Gastroesophageal sphincter (tissue), 4 donors: ENCODE results near the gene HELZ2. TPM values are rescaled to one million over a fixed set of nuclear protein-coding genes. Genes with fewer than 3 reads are reported as not detected.

Experiments used
- ATAC-seq: fragments of 150-250 bp; one replicate; pipeline ENCODE4 v1.9.1; 2016; ENCODE audit warnings: mild to moderate bottlenecking, moderate library complexity
- H3K27ac ChIP-seq, 4 donors: fragments of 200-600 bp; sonication (generic) in 3 of 4; 1 replicate in 3 of 4; 2 replicates in 1 of 4; pipeline ENCODE4 v1.5.1; 2016 to 2019
- H3K27me3 ChIP-seq: fragments of 200-600 bp; sonication (generic); one replicate; pipeline ENCODE4 v1.5.1; 2019
- H3K36me3 ChIP-seq, 2 donors: fragments of 200-600 bp; sonication (generic); one replicate each; pipeline ENCODE4 v1.5.1; 2019; ENCODE audit warnings: control low read depth in 1 of 2
- H3K4me1 ChIP-seq, 3 donors: fragments of 200-600 bp; sonication (generic); 1 replicate in 2 of 3; 2 replicates in 1 of 3; pipeline ENCODE4 v1.5.1; 2016 to 2019; ENCODE audit warnings: control low read depth in 2 of 3
- H3K4me3 ChIP-seq, 2 donors: fragments of 200-600 bp; sonication (generic); one replicate each; pipeline ENCODE4 v1.5.1; 2019; ENCODE audit warnings: mild to moderate bottlenecking in 1 of 2, moderate library complexity in 1 of 2
- H3K9me3 ChIP-seq, 3 donors: fragments of 200-600 bp; sonication (generic); one replicate each; pipeline ENCODE4 v1.5.1; 2017 to 2019; ENCODE audit warnings: control low read depth in 2 of 3
- EP300 ChIP-seq: sonication (generic); formaldehyde crosslinking; IDR thresholded peaks from one replicate; pipeline ENCODE4 v1.6.1; 2017; ENCODE audit warnings: antibody characterized with exemption, mild to moderate bottlenecking
- POLR2A ChIP-seq, 2 donors: fragments of 450-650 bp; IDR thresholded peaks; one replicate each; pipeline ENCODE4 v1.6.1; 2017; ENCODE audit warnings: antibody characterized with exemption in 2 of 2, mild to moderate bottlenecking in 2 of 2, moderate library complexity in 1 of 2
- POLR2AphosphoS5 ChIP-seq: sonication (generic); formaldehyde crosslinking; IDR thresholded peaks from one replicate; pipeline ENCODE4 v1.6.1; 2017; ENCODE audit warnings: antibody characterized with exemption
- WGBS, 2 donors: methylation state at CpG; one replicate each; pipeline ENCODE4 v1.1.5; 2018; ENCODE audit warnings: low coverage in 1 of 2; 5-methylcytosine and 5-hydroxymethylcytosine counted together
- total RNA-seq, 4 donors: library from RNA; depleted of rRNA; stranded (reverse); fragments of >200 nt; gene quantifications; one replicate each; pipeline ENCODE4 v1.1.0, GENCODE V29; 2016
- TF ChIP-seq, protein P1 (sequence below), 4 experiments: fragments of 200-600 bp in 2 of 4; fragments of 450-650 bp in 2 of 4; sonication (generic) in 1 of 4; IDR thresholded peaks; one replicate each; pipeline ENCODE4 v1.5.1; 2017 to 2019; ENCODE audit warnings: antibody characterized with exemption in 4 of 4, mild to moderate bottlenecking in 2 of 4, moderate library complexity in 2 of 4

HELZ2 gene
- 10 to 100 TPM; 14.2 to 22.2 (median 20.2) TPM for total RNA-seq

GRCh38 chr20:63574156-63574828 is at the start of gene HELZ2:
Gene HELZ2 (minus strand): TSS chr20:63574239. CDS start chr20:63572385, 1,854 bp downstream.
- H3K27ac ChIP-seq: peak within 1 kb of the TSS; percentile 51 to 85 (median 82)
- peak within 1 kb of the TSS; percentile 83 to 91 for H3K4me3 ChIP-seq
- peaks cover 0 to 36% (median 0%) of the 10 kb centered on the region in 3 donors for H3K4me1 ChIP-seq
- no CpG with 5 or more reads among the region's 40 CpGs for WGBS, 2 donors
- TF ChIP-seq POLR2AphosphoS5 (peak; percentile 86), EP300 (no peak)
- TF ChIP-seq, protein P1, sequence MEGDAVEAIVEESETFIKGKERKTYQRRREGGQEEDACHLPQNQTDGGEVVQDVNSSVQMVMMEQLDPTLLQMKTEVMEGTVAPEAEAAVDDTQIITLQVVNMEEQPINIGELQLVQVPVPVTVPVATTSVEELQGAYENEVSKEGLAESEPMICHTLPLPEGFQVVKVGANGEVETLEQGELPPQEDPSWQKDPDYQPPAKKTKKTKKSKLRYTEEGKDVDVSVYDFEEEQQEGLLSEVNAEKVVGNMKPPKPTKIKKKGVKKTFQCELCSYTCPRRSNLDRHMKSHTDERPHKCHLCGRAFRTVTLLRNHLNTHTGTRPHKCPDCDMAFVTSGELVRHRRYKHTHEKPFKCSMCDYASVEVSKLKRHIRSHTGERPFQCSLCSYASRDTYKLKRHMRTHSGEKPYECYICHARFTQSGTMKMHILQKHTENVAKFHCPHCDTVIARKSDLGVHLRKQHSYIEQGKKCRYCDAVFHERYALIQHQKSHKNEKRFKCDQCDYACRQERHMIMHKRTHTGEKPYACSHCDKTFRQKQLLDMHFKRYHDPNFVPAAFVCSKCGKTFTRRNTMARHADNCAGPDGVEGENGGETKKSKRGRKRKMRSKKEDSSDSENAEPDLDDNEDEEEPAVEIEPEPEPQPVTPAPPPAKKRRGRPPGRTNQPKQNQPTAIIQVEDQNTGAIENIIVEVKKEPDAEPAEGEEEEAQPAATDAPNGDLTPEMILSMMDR (IDR thresholded peaks at IDR 0.05): no peak
- peak; percentile 86 for ATAC-seq
- peaks cover 16% of the 10 kb centered on the region for H3K27me3 ChIP-seq
- H3K36me3 ChIP-seq: peaks cover 0 to 11% of the 10 kb centered on the region in 2 donors
- H3K9me3 ChIP-seq: no peaks in the 10 kb centered on the region

DNA sequence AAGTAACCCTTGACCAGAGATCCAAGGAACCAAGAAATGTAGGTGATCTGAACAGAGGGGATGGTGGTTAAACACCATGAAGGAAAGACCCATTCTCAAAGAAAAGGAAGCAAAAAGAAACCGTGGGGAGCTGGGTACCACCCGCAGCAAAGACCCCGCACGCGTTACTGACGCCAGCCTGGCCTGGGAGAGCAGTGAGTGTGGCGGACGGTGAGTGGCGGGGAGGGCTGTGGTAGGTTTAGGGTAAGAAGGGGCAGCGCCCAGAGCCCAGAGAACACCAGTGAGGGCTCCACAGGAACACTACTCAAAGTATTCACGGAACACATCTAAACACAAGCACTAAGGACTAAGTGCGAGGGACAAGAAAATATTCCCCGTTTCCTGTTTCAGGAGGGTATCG is 48.7 kb upstream of the HELZ2 start:
- Histone ChIP-seq H3K36me3 (peaks cover 0 to 21% of the 10 kb centered on the region in 2 donors), H3K4me1 (peaks cover 0 to 23% (median 9%) of the 10 kb centered on the region in 3 donors), H3K27me3 (no peaks in the 10 kb centered on the region), H3K4me3 (no peak overlapping the region), H3K27ac (no peak overlapping the region), H3K9me3 (no peaks in the 10 kb centered on the region)
- ATAC-seq: no peak
- 93 to 95% methylated on average over 14 of the region's 14 CpGs for WGBS, 2 donors
- TF ChIP-seq, protein P1 (IDR thresholded peaks at IDR 0.05): no peak
- no peak for TF ChIP-seq EP300
- no peak for TF ChIP-seq POLR2A (IDR thresholded peaks at IDR 0.05)
- TF ChIP-seq POLR2AphosphoS5: no peak

GRCh38 chr20:63622096-63622495 is 48.1 kb upstream of the HELZ2 start:
- no peak overlapping the region for H3K4me3 ChIP-seq
- H3K4me1 ChIP-seq: peaks cover 0 to 19% (median 7%) of the 10 kb centered on the region in 3 donors
- TF ChIP-seq, protein P1 (IDR thresholded peaks at IDR 0.05): no peak
- TF ChIP-seq POLR2A (IDR thresholded peaks at IDR 0.05): no peak
- no peaks in the 10 kb centered on the region for H3K9me3 ChIP-seq
- no peak overlapping the region for H3K27ac ChIP-seq
- H3K27me3 ChIP-seq: no peaks in the 10 kb centered on the region
- WGBS, 2 donors: 89 to 94% methylated on average over 3 of the region's 4 CpGs
- no peak for ATAC-seq
- H3K36me3 ChIP-seq: peaks cover 0 to 27% of the 10 kb centered on the region in 2 donors

- Histone ChIP-seq H3K36me3 (peaks cover 0 to 38% of the 10 kb centered on the region in 2 donors), H3K9me3 (no peaks in the 10 kb centered on the region), H3K4me1 (peaks cover 0 to 17% (median 7%) of the 10 kb centered on the region in 3 donors), H3K4me3 (no peak overlapping the region), H3K27ac (no peak overlapping the region), H3K27me3 (no peaks in the 10 kb centered on the region)
- TF ChIP-seq POLR2AphosphoS5 (no peak), POLR2A (IDR thresholded peaks at IDR 0.05) (no peak), EP300 (no peak)
- TF ChIP-seq, protein P1 (IDR thresholded peaks at IDR 0.05): no peak
- ATAC-seq: no peak
- 83 to 85% methylated on average over 8 of the region's 8 CpGs for WGBS, 2 donors
Observed at GRCh38 chr20:63620991-63621390, 47.0 kb upstream of the HELZ2 start.

DNA sequence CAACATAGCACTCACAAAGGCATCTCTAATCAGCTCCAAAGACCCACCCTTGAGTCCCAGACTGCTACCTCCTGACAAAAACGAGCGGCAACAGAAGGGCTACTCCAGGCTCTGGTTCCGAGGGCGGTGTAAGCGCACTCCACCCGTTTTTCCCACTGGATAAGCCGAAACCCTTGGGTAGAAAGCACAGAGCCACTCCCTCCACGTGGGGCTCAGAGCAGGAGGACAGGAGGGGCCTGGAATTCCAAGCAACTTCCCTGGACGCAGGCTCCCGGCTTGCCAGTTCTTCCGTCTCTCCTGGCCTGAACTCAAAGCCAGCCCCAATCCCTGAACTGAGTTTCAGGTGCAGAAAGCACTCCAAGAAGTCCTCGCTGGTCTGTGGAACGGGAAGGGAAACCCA is 45.5 kb upstream of the HELZ2 start:
- H3K4me1 ChIP-seq: peaks cover 0 to 2% (median 0%) of the 10 kb centered on the region in 3 donors
- no peaks in the 10 kb centered on the region for H3K27me3 ChIP-seq
- peaks cover 0 to 51% of the 10 kb centered on the region in 2 donors for H3K36me3 ChIP-seq
- H3K27ac ChIP-seq: no peak overlapping the region
- H3K9me3 ChIP-seq: no peaks in the 10 kb centered on the region
- WGBS, 2 donors: 86 to 90% methylated on average over 4 to 7 of the region's 13 CpGs
- ATAC-seq: no peak
- no peak overlapping the region for H3K4me3 ChIP-seq
- TF ChIP-seq, protein P1 (IDR thresholded peaks at IDR 0.05): no peak
- TF ChIP-seq POLR2AphosphoS5: no peak
- no peak for TF ChIP-seq EP300
- no peak for TF ChIP-seq POLR2A (IDR thresholded peaks at IDR 0.05)
